Gastrocnemius medialis (tissue), 4 donors: ENCODE results near the gene PHF20.

Experiments used
- CTCF ChIP-seq, 5 experiments: fragments of 450-650 bp in 3 of 5; fragments of 200-600 bp in 2 of 5; sonication (generic) in 2 of 5; IDR thresholded peaks in 4 of 5; conservative IDR thresholded peaks in 1 of 5; 1 replicate in 4 of 5; 2 replicates in 1 of 5; pipeline ENCODE4 v1.5.1; 2016 to 2019; ENCODE audit warnings: antibody characterized with exemption in 5 of 5, mild to moderate bottlenecking in 3 of 5, moderate library complexity in 3 of 5
- POLR2A ChIP-seq, 2 donors: fragments of 450-650 bp; IDR thresholded peaks; one replicate each; pipeline ENCODE4 v1.6.1; 2017; ENCODE audit warnings: antibody characterized with exemption in 2 of 2, mild to moderate bottlenecking in 2 of 2, moderate library complexity in 2 of 2

- no peak for TF ChIP-seq CTCF (IDR thresholded peaks at IDR 0.05 in 4 of 5, conservative IDR thresholded peaks at IDR 0.05 in 1 of 5)
- no peak for TF ChIP-seq POLR2A (IDR thresholded peaks at IDR 0.05)
These were observed 145.3 kb downstream of the PHF20 start for GRCh38 chr20:35917077-35917476.
